ENCODE data around the gene EIF6. TPM values are rescaled to one million over a fixed set of nuclear protein-coding genes. Genes with fewer than 3 reads are reported as not detected.
A peak's percentile ranks its signal among the peaks of the same experiment; 100 is the strongest.

Gene EIF6
- total and polyA plus RNA-seq, 2 experiments from 2014 or later = 149 to 215 TPM

DNA sequence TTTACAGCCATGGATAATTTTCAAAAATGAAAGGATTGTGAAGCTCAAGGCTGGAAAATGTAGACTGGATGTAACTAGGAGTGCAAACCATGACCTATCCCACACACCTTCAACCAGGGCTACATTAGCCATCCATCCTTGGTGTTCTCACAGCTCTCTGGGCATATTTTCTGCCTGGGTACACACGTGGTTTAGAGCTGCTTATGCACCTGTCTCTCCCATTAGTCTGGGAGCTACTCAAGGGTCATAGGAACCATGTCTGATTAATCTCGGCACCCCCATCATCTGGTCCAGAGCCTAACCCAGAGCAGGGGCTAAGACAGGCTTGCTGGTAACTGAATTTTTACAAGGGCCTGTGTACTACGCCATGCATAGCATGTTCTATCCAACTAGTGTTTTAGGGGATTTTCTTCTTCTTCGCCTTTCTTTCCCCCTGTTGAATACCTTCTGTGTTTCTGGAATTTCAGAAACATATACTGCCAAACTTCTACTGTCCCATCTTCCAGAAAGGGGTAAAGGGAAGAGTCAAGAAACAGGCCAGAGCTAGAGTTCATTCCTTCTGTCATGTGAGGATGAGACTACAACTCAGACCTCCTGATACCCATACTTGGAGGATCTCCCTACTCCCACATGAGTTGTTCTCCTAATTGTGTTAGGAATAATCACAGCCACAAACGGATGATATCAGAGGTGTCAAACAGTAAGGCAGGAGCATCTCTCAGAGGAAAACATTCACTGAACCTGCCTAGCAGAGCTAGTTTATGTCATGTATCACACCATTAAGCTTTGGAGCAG is 33.0 kb upstream of the EIF6 start (continued):
- TF ChIP-seq, protein P1, sequence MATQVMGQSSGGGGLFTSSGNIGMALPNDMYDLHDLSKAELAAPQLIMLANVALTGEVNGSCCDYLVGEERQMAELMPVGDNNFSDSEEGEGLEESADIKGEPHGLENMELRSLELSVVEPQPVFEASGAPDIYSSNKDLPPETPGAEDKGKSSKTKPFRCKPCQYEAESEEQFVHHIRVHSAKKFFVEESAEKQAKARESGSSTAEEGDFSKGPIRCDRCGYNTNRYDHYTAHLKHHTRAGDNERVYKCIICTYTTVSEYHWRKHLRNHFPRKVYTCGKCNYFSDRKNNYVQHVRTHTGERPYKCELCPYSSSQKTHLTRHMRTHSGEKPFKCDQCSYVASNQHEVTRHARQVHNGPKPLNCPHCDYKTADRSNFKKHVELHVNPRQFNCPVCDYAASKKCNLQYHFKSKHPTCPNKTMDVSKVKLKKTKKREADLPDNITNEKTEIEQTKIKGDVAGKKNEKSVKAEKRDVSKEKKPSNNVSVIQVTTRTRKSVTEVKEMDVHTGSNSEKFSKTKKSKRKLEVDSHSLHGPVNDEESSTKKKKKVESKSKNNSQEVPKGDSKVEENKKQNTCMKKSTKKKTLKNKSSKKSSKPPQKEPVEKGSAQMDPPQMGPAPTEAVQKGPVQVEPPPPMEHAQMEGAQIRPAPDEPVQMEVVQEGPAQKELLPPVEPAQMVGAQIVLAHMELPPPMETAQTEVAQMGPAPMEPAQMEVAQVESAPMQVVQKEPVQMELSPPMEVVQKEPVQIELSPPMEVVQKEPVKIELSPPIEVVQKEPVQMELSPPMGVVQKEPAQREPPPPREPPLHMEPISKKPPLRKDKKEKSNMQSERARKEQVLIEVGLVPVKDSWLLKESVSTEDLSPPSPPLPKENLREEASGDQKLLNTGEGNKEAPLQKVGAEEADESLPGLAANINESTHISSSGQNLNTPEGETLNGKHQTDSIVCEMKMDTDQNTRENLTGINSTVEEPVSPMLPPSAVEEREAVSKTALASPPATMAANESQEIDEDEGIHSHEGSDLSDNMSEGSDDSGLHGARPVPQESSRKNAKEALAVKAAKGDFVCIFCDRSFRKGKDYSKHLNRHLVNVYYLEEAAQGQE (IDR thresholded peaks at IDR 0.05; ENCODE audit: unreplicated experiment) = no peak
- TF ChIP-seq ZNF331 (CRISPR knock-in tag; IDR thresholded peaks at IDR 0.05; ENCODE audit: low read depth) = no peak
- TF ChIP-seq, protein P2, sequence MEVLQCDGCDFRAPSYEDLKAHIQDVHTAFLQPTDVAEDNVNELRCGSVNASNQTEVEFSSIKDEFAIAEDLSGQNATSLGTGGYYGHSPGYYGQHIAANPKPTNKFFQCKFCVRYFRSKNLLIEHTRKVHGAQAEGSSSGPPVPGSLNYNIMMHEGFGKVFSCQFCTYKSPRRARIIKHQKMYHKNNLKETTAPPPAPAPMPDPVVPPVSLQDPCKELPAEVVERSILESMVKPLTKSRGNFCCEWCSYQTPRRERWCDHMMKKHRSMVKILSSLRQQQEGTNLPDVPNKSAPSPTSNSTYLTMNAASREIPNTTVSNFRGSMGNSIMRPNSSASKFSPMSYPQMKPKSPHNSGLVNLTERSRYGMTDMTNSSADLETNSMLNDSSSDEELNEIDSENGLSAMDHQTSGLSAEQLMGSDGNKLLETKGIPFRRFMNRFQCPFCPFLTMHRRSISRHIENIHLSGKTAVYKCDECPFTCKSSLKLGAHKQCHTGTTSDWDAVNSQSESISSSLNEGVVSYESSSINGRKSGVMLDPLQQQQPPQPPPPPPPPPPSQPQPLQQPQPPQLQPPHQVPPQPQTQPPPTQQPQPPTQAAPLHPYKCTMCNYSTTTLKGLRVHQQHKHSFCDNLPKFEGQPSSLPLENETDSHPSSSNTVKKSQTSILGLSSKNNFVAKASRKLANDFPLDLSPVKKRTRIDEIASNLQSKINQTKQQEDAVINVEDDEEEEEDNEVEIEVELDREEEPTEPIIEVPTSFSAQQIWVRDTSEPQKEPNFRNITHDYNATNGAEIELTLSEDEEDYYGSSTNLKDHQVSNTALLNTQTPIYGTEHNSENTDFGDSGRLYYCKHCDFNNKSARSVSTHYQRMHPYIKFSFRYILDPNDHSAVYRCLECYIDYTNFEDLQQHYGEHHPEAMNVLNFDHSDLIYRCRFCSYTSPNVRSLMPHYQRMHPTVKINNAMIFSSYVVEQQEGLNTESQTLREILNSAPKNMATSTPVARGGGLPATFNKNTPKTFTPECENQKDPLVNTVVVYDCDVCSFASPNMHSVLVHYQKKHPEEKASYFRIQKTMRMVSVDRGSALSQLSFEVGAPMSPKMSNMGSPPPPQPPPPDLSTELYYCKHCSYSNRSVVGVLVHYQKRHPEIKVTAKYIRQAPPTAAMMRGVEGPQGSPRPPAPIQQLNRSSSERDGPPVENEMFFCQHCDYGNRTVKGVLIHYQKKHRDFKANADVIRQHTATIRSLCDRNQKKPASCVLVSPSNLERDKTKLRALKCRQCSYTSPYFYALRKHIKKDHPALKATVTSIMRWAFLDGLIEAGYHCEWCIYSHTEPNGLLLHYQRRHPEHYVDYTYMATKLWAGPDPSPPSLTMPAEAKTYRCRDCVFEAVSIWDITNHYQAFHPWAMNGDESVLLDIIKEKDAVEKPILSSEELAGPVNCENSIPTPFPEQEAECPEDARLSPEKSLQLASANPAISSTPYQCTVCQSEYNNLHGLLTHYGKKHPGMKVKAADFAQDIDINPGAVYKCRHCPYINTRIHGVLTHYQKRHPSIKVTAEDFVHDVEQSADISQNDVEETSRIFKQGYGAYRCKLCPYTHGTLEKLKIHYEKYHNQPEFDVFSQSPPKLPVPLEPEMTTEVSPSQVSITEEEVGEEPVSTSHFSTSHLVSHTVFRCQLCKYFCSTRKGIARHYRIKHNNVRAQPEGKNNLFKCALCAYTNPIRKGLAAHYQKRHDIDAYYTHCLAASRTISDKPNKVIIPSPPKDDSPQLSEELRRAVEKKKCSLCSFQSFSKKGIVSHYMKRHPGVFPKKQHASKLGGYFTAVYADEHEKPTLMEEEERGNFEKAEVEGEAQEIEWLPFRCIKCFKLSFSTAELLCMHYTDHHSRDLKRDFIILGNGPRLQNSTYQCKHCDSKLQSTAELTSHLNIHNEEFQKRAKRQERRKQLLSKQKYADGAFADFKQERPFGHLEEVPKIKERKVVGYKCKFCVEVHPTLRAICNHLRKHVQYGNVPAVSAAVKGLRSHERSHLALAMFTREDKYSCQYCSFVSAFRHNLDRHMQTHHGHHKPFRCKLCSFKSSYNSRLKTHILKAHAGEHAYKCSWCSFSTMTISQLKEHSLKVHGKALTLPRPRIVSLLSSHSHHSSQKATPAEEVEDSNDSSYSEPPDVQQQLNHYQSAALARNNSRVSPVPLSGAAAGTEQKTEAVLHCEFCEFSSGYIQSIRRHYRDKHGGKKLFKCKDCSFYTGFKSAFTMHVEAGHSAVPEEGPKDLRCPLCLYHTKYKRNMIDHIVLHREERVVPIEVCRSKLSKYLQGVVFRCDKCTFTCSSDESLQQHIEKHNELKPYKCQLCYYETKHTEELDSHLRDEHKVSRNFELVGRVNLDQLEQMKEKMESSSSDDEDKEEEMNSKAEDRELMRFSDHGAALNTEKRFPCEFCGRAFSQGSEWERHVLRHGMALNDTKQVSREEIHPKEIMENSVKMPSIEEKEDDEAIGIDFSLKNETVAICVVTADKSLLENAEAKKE (CRISPR knock-in tag; IDR thresholded peaks at IDR 0.05) = no peak

DNA sequence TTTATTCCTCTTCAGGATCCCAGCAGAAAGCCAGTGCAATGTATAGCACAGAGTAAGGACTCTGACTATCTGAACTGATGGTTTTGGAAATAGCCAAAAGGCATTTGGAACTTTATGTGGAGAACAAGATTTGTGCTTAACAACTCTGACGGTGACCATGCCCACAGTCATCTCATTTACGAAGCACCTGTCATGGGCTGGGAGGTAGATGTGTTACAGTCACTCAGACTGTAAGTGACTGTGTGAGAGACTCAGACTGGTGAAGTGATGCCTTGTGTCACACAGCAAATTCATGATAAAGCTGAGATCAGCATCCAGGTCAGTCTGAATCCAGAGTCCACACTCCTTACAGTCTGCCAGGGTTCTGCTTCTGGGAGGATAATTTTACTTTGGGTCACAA is 31.5 kb upstream of the EIF6 start:
- H3K4me3 Mint-ChIP-seq = no peak overlapping the region
- Histone ChIP-seq H3K4me2 (no peak overlapping the region), H3K79me2 (replicated peaks; ENCODE audit: insufficient read depth) (no peaks in the 10 kb centered on the region), H3K4me3 (no peak overlapping the region), H3K27ac (ENCODE audit: low read depth) (no peak overlapping the region), H3K9me2 (ENCODE audit: insufficient read depth) (no peaks in the 10 kb centered on the region), H3K36me3 (ENCODE audit: insufficient read depth) (no peaks in the 10 kb centered on the region), H4K20me1 (replicated peaks; ENCODE audit: insufficient read depth) (no peaks in the 10 kb centered on the region), H3F3A (replicated peaks; ENCODE audit: low read depth) (no peaks in the 10 kb centered on the region), H3K27me3 (ENCODE audit: insufficient read depth) (no peaks in the 10 kb centered on the region), H3K4me1 (ENCODE audit: insufficient read depth) (peaks cover 26% of the 10 kb centered on the region), H2AFZ (no peak overlapping the region)
- peaks cover 4% of the 10 kb centered on the region; the same call in 1 of the 3 replicates for H3K36me3 Mint-ChIP-seq (ENCODE audit: low read depth)
- no peak for DNase-seq (ENCODE audit: low spot score)
- peaks cover 5% of the 10 kb centered on the region for H3K27me3 Mint-ChIP-seq (ENCODE audit: insufficient read depth, low read depth, poor library complexity)
- H3K4me1 Mint-ChIP-seq = peaks cover 48% of the 10 kb centered on the region
- H3K9me3 Mint-ChIP-seq = no peaks in the 10 kb centered on the region; the same call in 2 of the 3 replicates
- ATAC-seq = no peak
- H3K27ac Mint-ChIP-seq = peak overlapping the region; percentile 45; the same call in 1 of the 2 replicates
- no peak for TF ChIP-seq ZNF331 (CRISPR knock-in tag; IDR thresholded peaks at IDR 0.05; ENCODE audit: low read depth)
- TF ChIP-seq EZH2phosphoT487 (IDR thresholded peaks at IDR 0.05; ENCODE audit: unreplicated experiment) = no peak
- no peak for TF ChIP-seq POLR2AphosphoS5 (IDR thresholded peaks at IDR 0.05; ENCODE audit: low read depth)
- TF ChIP-seq, protein P3, sequence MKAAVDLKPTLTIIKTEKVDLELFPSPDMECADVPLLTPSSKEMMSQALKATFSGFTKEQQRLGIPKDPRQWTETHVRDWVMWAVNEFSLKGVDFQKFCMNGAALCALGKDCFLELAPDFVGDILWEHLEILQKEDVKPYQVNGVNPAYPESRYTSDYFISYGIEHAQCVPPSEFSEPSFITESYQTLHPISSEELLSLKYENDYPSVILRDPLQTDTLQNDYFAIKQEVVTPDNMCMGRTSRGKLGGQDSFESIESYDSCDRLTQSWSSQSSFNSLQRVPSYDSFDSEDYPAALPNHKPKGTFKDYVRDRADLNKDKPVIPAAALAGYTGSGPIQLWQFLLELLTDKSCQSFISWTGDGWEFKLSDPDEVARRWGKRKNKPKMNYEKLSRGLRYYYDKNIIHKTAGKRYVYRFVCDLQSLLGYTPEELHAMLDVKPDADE (IDR thresholded peaks at IDR 0.05) = no peak
- no peak for TF ChIP-seq ZNF114 (CRISPR knock-in tag; IDR thresholded peaks at IDR 0.05)
- no peak for TF ChIP-seq STAT1 (IDR thresholded peaks at IDR 0.05; ENCODE audit: unreplicated experiment)
- no peak for TF ChIP-seq EZH2 (IDR thresholded peaks at IDR 0.05; ENCODE audit: low read depth, unreplicated experiment)
- no peak for TF ChIP-seq CREB1 (CRISPR knock-in tag; IDR thresholded peaks at IDR 0.05; ENCODE audit: low read depth)
- TF ChIP-seq JUNB (IDR thresholded peaks at IDR 0.05; ENCODE audit: unreplicated experiment) = no peak
